ENCODE measurements around the gene ARL4A.
A peak's percentile ranks its signal among the peaks of the same experiment; 100 is the strongest.

ARL4A gene

DNA sequence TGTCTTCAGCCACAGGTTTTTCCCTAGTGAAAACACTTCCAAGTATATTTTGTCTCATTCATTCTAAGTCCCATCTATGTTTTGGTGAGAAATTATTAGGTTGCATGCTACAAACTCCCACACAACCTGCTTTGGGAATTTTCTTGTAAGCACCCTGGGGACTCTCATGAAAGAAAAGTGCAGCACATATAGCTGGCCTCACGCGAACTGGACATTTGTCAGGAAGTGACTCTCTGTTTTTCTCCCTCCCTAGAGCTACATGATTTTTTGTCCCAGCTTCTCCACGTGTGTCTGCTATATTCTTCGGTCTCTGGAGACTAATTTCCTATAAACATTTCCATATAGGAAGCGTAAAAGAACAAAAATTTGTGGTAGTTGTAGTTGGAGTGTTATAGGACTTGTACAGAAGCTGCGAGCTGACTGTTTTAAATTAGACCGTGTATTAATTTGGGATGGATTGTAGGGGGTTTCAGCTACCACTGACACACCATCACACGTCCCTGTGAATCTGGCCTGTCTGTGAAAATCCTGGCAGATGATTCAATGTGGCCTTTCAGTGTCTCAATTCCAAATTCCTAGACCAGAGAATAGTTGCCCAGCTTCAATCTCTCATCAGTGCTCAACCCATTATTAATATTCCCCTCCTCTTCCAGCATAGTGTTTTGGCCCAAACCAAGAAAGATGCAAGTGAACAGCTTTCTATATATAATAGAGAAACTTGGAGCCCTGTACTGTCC lies 40.2 kb downstream of the ARL4A start:
- DNase-seq = no peak

- peak; percentile 17 for DNase-seq
Measured at GRCh38 chr7:12728192-12728538, 40.7 kb downstream of the ARL4A start.

GRCh38 chr7:12729112-12729511 lies 41.7 kb downstream of the ARL4A start:
- peak; percentile 98 for DNase-seq

DNA sequence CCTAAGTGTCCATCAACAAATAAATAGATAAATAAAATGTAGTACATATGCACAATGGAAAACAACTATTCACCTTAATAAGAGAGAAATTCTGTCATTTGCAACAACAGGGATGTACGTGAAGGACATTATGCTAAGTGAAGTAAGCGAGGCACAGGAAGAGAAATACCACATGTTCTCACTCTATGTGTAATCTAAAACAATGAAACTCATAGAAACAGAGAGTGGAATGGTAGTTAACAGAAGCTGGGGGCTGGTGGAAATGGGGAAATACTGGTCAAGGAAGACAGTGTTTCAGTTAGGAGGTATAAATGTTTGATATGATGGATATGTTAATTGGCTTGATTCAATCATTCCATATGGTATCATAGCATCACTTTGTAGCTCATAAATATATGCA lies 43.1 kb downstream of the ARL4A start:
- DNase-seq = no peak

- DNase-seq = peak; percentile 78
Measured at GRCh38 chr7:12731214-12731656, 43.8 kb downstream of the ARL4A start.

DNA sequence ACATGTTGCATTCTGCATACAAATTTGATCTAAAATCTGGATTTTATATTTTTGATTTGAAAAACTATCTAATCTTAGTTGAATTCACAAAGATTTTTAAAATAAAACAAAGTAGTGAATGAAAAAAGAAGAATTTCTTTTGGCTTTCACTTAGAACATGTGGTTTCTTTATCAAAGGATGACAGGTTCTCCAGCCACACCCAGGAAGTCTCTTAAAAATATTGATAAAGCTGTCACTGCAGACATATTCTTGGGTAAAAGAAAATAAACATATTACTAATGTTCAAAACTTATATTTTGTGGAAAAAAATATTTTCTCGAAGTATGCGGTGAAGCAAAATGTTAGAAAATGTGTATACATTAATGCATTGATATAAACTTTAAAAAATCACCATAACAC lies 44.3 kb downstream of the ARL4A start:
- DNase-seq = peak; percentile 93

GRCh38 chr7:12732428-12732827 lies 45.0 kb downstream of the ARL4A start:
- DNase-seq = no peak

DNA sequence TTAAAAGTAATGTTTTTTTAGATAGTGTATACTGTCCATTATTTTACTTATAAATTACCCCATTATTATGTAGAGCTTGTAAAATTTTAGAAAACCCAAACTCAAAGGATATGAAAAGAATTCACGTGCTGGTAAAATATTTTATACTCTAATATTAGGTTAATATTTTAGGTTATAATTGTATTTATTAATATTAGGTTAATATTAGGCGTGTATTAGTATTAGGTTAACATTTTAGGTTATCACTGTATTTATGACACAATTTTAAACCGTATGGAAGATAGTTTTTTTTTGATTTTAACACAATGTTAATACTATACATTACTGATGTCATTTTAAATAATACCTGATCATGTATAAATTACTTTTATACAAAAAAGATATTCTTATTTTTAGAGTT lies 48.5 kb downstream of the ARL4A start:
- DNase-seq = no peak

DNA sequence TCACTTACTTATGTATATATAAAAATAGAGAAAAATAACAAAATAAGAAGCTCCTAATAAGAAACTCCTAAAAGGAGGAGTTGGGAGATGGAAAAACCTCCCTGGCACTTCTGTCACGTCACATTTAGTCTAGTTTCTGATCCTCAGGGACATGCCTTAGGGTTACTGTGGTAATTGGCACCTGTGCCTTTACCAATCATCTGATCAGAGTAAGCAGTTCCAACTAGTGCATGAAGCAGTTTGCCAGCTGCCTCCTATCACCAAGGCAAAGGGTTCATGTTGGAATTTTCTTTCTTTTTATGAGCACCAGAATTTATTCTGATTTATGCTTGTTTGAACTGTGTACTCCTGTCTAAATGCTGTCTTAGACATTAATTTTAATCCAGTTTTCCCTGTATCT lies 49.9 kb downstream of the ARL4A start:
- no peak for DNase-seq

- DNase-seq = no peak
Measured at GRCh38 chr7:12737836-12738235, 50.4 kb downstream of the ARL4A start.

DNA sequence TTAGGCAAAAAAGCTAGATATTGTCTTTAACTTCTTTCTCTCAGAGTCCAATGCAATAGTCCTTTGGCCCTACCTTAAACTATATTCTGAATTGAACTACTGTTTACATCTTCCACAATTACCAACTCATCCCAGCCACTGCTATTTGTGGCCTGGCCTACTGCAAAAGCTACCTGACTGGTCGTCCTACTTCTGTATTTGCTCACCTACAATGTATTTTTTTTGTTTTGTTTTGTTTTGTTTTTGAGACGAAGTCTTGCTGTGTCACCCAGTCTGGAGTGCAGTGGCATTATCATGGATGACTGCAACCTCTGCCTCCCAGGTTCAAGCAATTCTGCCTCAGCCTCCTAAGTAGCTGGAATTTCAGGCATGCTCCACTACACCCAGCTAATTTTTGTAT lies 51.2 kb downstream of the ARL4A start:
- DNase-seq = no peak
